ENCODE measurements around the gene RCBTB1. TPM values are rescaled to one million over a fixed set of nuclear protein-coding genes. Genes with fewer than 3 reads are reported as not detected.

The RCBTB1 gene
- polyA plus RNA-seq, 1 donor from 2014 or later = 65.3 TPM

DNA sequence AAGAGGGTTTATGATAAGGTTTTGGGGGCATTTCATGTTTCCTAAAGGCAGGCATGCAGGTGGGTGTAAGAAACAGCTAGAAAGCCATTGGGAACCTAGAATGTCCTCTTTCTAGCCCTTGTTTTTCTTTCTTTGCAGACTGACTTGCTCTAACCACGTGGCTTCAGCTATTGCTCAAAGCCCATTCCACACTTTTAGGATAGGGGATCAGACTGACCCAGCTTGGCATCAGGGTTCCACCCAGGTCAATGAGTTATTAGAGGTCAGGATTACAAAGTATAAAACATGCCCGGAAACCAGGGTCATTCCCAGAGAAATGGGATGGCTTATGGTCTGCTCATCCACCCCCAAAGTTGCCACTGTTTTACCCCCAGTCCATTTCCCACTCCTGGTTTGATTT is 72.8 kb downstream of the RCBTB1 start:
- Histone ChIP-seq H3K4me3 (ENCODE audit: low read length) (no peak overlapping the region), H3K9ac (ENCODE audit: low read length) (no peak overlapping the region), H3K4me2 (ENCODE audit: low read length) (no peak overlapping the region), H4K20me1 (ENCODE audit: insufficient read depth) (no peaks in the 10 kb centered on the region), H3K79me2 (replicated peaks; ENCODE audit: insufficient read depth, low read length) (no peaks in the 10 kb centered on the region), H3K9me3 (ENCODE audit: low read length) (no peaks in the 10 kb centered on the region), H3F3A (ENCODE audit: insufficient read depth, low read length, poor library complexity, severe bottlenecking) (no peaks in the 10 kb centered on the region), H3K9me2 (ENCODE audit: insufficient read depth, low read length) (no peaks in the 10 kb centered on the region), H3K27me3 (ENCODE audit: insufficient read depth, low read depth, low read length) (no peaks in the 10 kb centered on the region), H2AFZ (ENCODE audit: low read depth, low read length) (no peak overlapping the region), H3K36me3 (ENCODE audit: insufficient read depth, low read length) (no peaks in the 10 kb centered on the region), H3K27ac (ENCODE audit: low read length) (no peak overlapping the region)
- TF ChIP-seq CTCF (IDR thresholded peaks at IDR 0.05; ENCODE audit: poor library complexity, severe bottlenecking) (no peak), EP300 (conservative IDR thresholded peaks at IDR 0.05; ENCODE audit: poor library complexity, severe bottlenecking) (no peak), POLR2AphosphoS5 (IDR thresholded peaks at IDR 0.05) (no peak), MXI1 (conservative IDR thresholded peaks at IDR 0.05; ENCODE audit: poor library complexity, severe bottlenecking) (no peak), EZH2 (IDR thresholded peaks at IDR 0.05; ENCODE audit: borderline replicate concordance, insufficient read depth, low read length, poor library complexity, severe bottlenecking) (no peak)

- Histone ChIP-seq H3K27ac (ENCODE audit: low read length) (no peak overlapping the region), H3K4me3 (ENCODE audit: low read length) (no peak overlapping the region), H3F3A (ENCODE audit: insufficient read depth, low read length, poor library complexity, severe bottlenecking) (no peaks in the 10 kb centered on the region), H3K4me2 (ENCODE audit: low read length) (no peak overlapping the region), H3K27me3 (ENCODE audit: insufficient read depth, low read depth, low read length) (no peaks in the 10 kb centered on the region), H2AFZ (ENCODE audit: low read depth, low read length) (no peak overlapping the region), H3K79me2 (replicated peaks; ENCODE audit: insufficient read depth, low read length) (no peaks in the 10 kb centered on the region), H3K9me2 (ENCODE audit: insufficient read depth, low read length) (no peaks in the 10 kb centered on the region), H3K9me3 (ENCODE audit: low read length) (no peaks in the 10 kb centered on the region), H3K36me3 (ENCODE audit: insufficient read depth, low read length) (no peaks in the 10 kb centered on the region), H3K9ac (ENCODE audit: low read length) (no peak overlapping the region), H4K20me1 (ENCODE audit: insufficient read depth) (no peaks in the 10 kb centered on the region)
- no peak for TF ChIP-seq TAF1 (IDR thresholded peaks at IDR 0.05; ENCODE audit: low read depth)
- no peak for TF ChIP-seq REST (IDR thresholded peaks at IDR 0.05; ENCODE audit: borderline replicate concordance)
- TF ChIP-seq SMC3 (conservative IDR thresholded peaks at IDR 0.05; ENCODE audit: poor library complexity) = no peak
- no peak for TF ChIP-seq CTCF (IDR thresholded peaks at IDR 0.05; ENCODE audit: poor library complexity, severe bottlenecking)
These were observed 81.4 kb downstream of the RCBTB1 start for GRCh38 chr13:49503951-49504350.

Measured in neural cell (in vitro differentiated cells).